Panc1 (cell line): ENCODE results near the gene ARPC5L. TPM values are rescaled to one million over a fixed set of nuclear protein-coding genes. Genes with fewer than 3 reads are reported as not detected.

Experiments used
- ATAC-seq: fragments of 200-7000 bp; cut with Tn5 transposase; 2 replicates; pipeline ENCODE4 v1.9.1; 2020; ENCODE audit warnings: mild to moderate bottlenecking, moderate library complexity
- BruUV-seq: library from RNA; stranded (reverse); fragments of 400-500 nt; replicated peaks from 2 replicates; lab custom pipeline; 2021; lab: Mats Ljungman, UMichigan
- CTCF ChIA-PET: fragments of 300-600 bp; sonication (Branson Sonifier 250); formaldehyde crosslinking; loops from one replicate; lab custom pipeline; 2022; ENCODE audit warnings: antibody characterized with exemption; lab: Charles Lee
- POLR2A ChIA-PET: fragments of 300-600 bp; sonication (Branson Sonifier 250); formaldehyde crosslinking; loops from one replicate; lab custom pipeline; 2022; ENCODE audit warnings: antibody characterized with exemption; lab: Charles Lee
- DNase-seq: peaks from one replicate; pipeline ENCODE4 v3.0.0-alpha.2; 2010; ENCODE audit warnings: low read depth, low spot score
- H3K27ac ChIP-seq: 2 replicates; pipeline ENCODE4 v1.5.1; 2011; ENCODE audit warnings: mild to moderate bottlenecking, low read length, inconsistent platforms
- H3K27me3 ChIP-seq: fragments of 200-500 bp; sonication (Bioruptor generic); 2 replicates; pipeline ENCODE4 v1.6.0; 2014; ENCODE audit warnings: low read length, inconsistent platforms; ENCODE audit not compliant: control insufficient read depth, insufficient read depth
- H3K36me3 ChIP-seq: fragments of 200-500 bp; sonication (Bioruptor generic); 2 replicates; pipeline ENCODE4 v1.5.1; 2014; ENCODE audit warnings: inconsistent platforms, mild to moderate bottlenecking, low read length, moderate library complexity; ENCODE audit not compliant: control insufficient read depth, insufficient read depth
- H3K4me1 ChIP-seq: 2 replicates; pipeline ENCODE4 v1.5.1; 2011; ENCODE audit warnings: inconsistent platforms, mild to moderate bottlenecking, low read length, moderate library complexity; ENCODE audit not compliant: control insufficient read depth, insufficient read depth
- H3K4me3 ChIP-seq, 2 experiments: 2 replicates each; pipeline ENCODE4 v1.5.1; 2011 to 2012; ENCODE audit warnings: low read depth in 2 of 2, low read length in 2 of 2, mild to moderate bottlenecking in 2 of 2, inconsistent platforms in 1 of 2, moderate library complexity in 1 of 2
- H3K9me3 ChIP-seq: fragments of 200-500 bp; sonication (Bioruptor generic); 2 replicates; pipeline ENCODE4 v1.5.1; 2014; ENCODE audit warnings: low read depth, mild to moderate bottlenecking, inconsistent platforms, low read length, moderate library complexity; ENCODE audit not compliant: control insufficient read depth, insufficient read depth
- POLR2AphosphoS5 ChIP-seq: IDR thresholded peaks from 2 replicates; pipeline ENCODE4 v1.6.1; 2012; ENCODE audit warnings: mild to moderate bottlenecking, low read depth, low read length, moderate library complexity
- SIN3A ChIP-seq: IDR thresholded peaks from 2 replicates; pipeline ENCODE4 v1.6.1; 2012; ENCODE audit warnings: low read depth, mild to moderate bottlenecking, low read length, moderate library complexity, borderline replicate concordance; ENCODE audit not compliant: insufficient read depth
- TCF7L2 ChIP-seq: IDR thresholded peaks from 2 replicates; pipeline ENCODE4 v1.6.1; 2011; ENCODE audit warnings: mild to moderate bottlenecking, low read depth, low read length, inconsistent platforms
- in situ Hi-C: cut with HindIII; loops from 2 replicates; pipeline ENCODE4 v1.10.0; 2016; ENCODE audit warnings: low sequenced_read_pairs, low pct_unique_long_range_greater_than_20kb
- intact Hi-C: fragments of 100-400 bp; cut with micrococcal nuclease; formaldehyde crosslinking; loops from one replicate; pipeline ENCODE4 v1.10.0; 2022; ENCODE audit not compliant: unreplicated experiment
- total RNA-seq: library from RNA; stranded (reverse); gene quantifications from one replicate; pipeline ENCODE4 v1.2.1, GENCODE V29; 2021; ENCODE audit not compliant: unreplicated experiment
- TF ChIP-seq, protein P1 (sequence below), 2 experiments: IDR thresholded peaks; 2 replicates each; pipeline ENCODE4 v1.6.1; 2011 to 2012; ENCODE audit warnings: low read depth in 2 of 2, control low read depth in 1 of 2, low read length in 1 of 2, mild to moderate bottlenecking in 1 of 2, moderate library complexity in 1 of 2; ENCODE audit not compliant: insufficient read depth in 1 of 2
- TF ChIP-seq, protein P2 (sequence below): fragments of 450-650 bp; IDR thresholded peaks from 2 replicates; pipeline ENCODE4 v1.5.1; 2017; ENCODE audit warnings: mild to moderate bottlenecking

Gene ARPC5L
- total RNA-seq, 1 experiment from 2014 or later, result 39.6 TPM

DNA sequence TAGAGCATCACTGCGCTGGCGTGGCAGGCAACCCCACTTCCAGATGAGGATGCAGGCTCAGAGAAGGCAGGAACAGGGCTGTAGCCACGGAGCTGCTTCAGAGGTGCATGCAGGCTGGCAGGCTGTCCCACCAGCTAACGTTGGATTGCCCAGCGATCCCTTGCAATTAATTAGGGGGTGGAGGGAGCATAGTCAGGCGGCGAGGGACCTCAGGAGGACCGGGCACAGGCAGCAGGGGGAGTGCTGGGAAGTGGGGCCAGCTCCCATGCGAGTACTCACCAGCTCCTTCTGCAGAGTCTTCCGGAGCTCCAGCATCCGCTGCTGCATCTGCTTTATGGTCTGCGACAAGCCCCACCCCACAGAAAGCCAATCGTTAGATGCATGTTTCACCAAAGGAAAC, 20.3 kb downstream of the ARPC5L start:
- ATAC-seq, result no peak
- Histone ChIP-seq H3K27me3 (no peaks in the 10 kb centered on the region), H3K4me3 (no peak overlapping the region), H3K4me1 (no peaks in the 10 kb centered on the region), H3K9me3 (no peaks in the 10 kb centered on the region), H3K36me3 (no peaks in the 10 kb centered on the region; the same call in 1 of the 2 replicates), H3K27ac (no peak overlapping the region)
- TF ChIP-seq TCF7L2 (no peak), POLR2AphosphoS5 (no peak)
- ChIA-PET POLR2A (interaction anchor here (0.5 kb wide), 1 partner anchor 388 kb away, joined by 3 read pairs; no protein-coding TSS in a partner anchor), CTCF (no interaction called here)
- in situ Hi-C loops, result no loop called here
- no peak for DNase-seq
- no TSS peak for BruUV-seq
- intact Hi-C loops, result no loop called here

DNA sequence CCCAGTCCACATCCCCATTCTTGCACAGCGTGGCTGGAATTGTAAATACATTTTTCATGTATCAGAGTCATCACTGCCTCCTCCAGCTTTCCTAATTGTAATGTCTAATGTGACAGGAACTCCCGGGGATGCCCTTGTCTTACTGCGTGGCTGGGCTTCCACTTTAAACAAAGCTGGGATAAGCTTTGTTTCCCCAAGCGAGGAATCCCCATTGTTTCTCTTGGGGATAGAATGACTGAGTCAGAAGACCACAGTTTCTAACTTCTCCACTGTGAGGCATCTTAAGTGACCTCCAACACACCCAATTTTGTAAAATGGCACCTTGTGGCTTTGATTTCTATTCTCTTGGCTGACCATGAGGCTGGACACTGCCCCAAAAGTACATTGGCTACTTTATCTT, 22.4 kb downstream of the ARPC5L start:
- POLR2A ChIA-PET, result no interaction called here
- no TSS peak for BruUV-seq

DNA sequence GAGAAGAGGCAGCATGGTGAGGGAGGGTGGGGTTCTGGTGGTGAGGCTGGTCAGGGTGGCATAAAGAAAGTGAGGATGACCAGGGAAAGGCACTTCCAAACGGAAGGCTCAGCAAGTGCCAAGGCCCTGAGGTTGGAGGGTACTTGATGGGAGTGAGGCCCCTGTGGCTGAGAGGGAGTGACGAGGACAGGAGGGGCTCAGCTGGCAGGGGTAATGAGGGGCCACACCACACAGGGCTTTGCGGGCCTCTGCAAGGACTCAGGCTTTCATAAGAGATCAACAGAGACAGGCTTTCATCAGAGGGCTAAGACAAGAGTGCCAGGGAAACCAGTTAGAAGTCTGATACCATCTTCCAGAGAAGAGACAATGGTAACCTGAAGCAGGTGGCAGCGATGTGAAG, 23.6 kb downstream of the ARPC5L start:
- in situ Hi-C loops, result no loop called here
- CTCF ChIA-PET, result no interaction called here

More for the DNA sequence above, 22.4 kb downstream of the ARPC5L start:
- intact Hi-C loops (no loop called here), in situ Hi-C loops (no loop called here)
- Histone ChIP-seq H3K4me1 (no peaks in the 10 kb centered on the region), H3K36me3 (no peaks in the 10 kb centered on the region), H3K27me3 (no peaks in the 10 kb centered on the region), H3K4me3 (no peak overlapping the region), H3K9me3 (no peaks in the 10 kb centered on the region), H3K27ac (no peak overlapping the region)
- CTCF ChIA-PET, result no interaction called here
- no peak for TF ChIP-seq POLR2AphosphoS5
- TF ChIP-seq TCF7L2, result no peak
- TF ChIP-seq SIN3A, result no peak
- TF ChIP-seq, protein P1, sequence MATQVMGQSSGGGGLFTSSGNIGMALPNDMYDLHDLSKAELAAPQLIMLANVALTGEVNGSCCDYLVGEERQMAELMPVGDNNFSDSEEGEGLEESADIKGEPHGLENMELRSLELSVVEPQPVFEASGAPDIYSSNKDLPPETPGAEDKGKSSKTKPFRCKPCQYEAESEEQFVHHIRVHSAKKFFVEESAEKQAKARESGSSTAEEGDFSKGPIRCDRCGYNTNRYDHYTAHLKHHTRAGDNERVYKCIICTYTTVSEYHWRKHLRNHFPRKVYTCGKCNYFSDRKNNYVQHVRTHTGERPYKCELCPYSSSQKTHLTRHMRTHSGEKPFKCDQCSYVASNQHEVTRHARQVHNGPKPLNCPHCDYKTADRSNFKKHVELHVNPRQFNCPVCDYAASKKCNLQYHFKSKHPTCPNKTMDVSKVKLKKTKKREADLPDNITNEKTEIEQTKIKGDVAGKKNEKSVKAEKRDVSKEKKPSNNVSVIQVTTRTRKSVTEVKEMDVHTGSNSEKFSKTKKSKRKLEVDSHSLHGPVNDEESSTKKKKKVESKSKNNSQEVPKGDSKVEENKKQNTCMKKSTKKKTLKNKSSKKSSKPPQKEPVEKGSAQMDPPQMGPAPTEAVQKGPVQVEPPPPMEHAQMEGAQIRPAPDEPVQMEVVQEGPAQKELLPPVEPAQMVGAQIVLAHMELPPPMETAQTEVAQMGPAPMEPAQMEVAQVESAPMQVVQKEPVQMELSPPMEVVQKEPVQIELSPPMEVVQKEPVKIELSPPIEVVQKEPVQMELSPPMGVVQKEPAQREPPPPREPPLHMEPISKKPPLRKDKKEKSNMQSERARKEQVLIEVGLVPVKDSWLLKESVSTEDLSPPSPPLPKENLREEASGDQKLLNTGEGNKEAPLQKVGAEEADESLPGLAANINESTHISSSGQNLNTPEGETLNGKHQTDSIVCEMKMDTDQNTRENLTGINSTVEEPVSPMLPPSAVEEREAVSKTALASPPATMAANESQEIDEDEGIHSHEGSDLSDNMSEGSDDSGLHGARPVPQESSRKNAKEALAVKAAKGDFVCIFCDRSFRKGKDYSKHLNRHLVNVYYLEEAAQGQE (IDR thresholded peaks at IDR 0.05; ENCODE audit: insufficient read depth in 1 of 2, low read depth in 2 of 2, low read length in 1 of 2), result no peak
- TF ChIP-seq, protein P2, sequence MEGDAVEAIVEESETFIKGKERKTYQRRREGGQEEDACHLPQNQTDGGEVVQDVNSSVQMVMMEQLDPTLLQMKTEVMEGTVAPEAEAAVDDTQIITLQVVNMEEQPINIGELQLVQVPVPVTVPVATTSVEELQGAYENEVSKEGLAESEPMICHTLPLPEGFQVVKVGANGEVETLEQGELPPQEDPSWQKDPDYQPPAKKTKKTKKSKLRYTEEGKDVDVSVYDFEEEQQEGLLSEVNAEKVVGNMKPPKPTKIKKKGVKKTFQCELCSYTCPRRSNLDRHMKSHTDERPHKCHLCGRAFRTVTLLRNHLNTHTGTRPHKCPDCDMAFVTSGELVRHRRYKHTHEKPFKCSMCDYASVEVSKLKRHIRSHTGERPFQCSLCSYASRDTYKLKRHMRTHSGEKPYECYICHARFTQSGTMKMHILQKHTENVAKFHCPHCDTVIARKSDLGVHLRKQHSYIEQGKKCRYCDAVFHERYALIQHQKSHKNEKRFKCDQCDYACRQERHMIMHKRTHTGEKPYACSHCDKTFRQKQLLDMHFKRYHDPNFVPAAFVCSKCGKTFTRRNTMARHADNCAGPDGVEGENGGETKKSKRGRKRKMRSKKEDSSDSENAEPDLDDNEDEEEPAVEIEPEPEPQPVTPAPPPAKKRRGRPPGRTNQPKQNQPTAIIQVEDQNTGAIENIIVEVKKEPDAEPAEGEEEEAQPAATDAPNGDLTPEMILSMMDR, result no peak
- no peak for DNase-seq
- ATAC-seq, result no peak

More for the DNA sequence above, 23.6 kb downstream of the ARPC5L start:
- no peak for ATAC-seq
- H3K4me3 ChIP-seq, result no peak overlapping the region
- no peaks in the 10 kb centered on the region for H3K27me3 ChIP-seq
- TF ChIP-seq, protein P2, result no peak
- TF ChIP-seq, protein P1 (IDR thresholded peaks at IDR 0.05; ENCODE audit: insufficient read depth in 1 of 2, low read depth in 2 of 2, low read length in 1 of 2), result no peak
- TF ChIP-seq SIN3A, result no peak
- no peak for TF ChIP-seq POLR2AphosphoS5
- no peak for TF ChIP-seq TCF7L2
- H3K36me3 ChIP-seq, result no peaks in the 10 kb centered on the region
- no peak overlapping the region for H3K27ac ChIP-seq
- DNase-seq, result no peak
- no peaks in the 10 kb centered on the region for H3K4me1 ChIP-seq
- POLR2A ChIA-PET, result no interaction called here
- no peaks in the 10 kb centered on the region for H3K9me3 ChIP-seq
- intact Hi-C loops, result no loop called here
- no TSS peak for BruUV-seq
